Activated naive CD8-positive, alpha-beta T cell treated with anti-CD3 and anti-CD28 coated beads, Interleukin-2, amount 50 U/mL, for 16 hours (primary cell): ENCODE measurements around the gene ZNF571.

Experiments used
- DNase-seq: peaks from one replicate; pipeline ENCODE4 v3.0.0-alpha.2; 2020; ENCODE audit warnings: low read depth, low spot score

Gene ZNF571

GRCh38 chr19:37594304-37594981 lies at the start of gene ZNF571, which contains the start of gene ZNF540:
TSS of gene ZNF571 (minus strand) at chr19:37594792. CDS start at chr19:37586676, 8,116 bp downstream.
TSS of gene ZNF540 (plus strand) at chr19:37594876. CDS start at chr19:37598448, 3,572 bp downstream.
- peak; percentile 87 for DNase-seq

- DNase-seq = no peak
Measured at GRCh38 chr19:37635076-37636056, 40.8 kb upstream of the ZNF571 start.

- DNase-seq = no peak
Measured at GRCh38 chr19:37594982-37595382, 390 bp upstream of the ZNF571 start.

- DNase-seq = no peak
Measured at GRCh38 chr19:37593996-37594303, 642 bp downstream of the ZNF571 start.

- no peak for DNase-seq
Measured at GRCh38 chr19:37583340-37583739, 11.3 kb downstream of the ZNF571 start.

- no peak for DNase-seq
Measured at GRCh38 chr19:37572203-37572602, 22.4 kb downstream of the ZNF571 start.

- no peak for DNase-seq
Measured at GRCh38 chr19:37565370-37565669, 29.3 kb downstream of the ZNF571 start.

- no peak for DNase-seq
Measured at GRCh38 chr19:37564624-37565369, 29.8 kb downstream of the ZNF571 start.

- no peak for DNase-seq
Measured at GRCh38 chr19:37563518-37563917, 31.1 kb downstream of the ZNF571 start.

- DNase-seq = no peak
Measured at GRCh38 chr19:37551129-37551993, 43.2 kb downstream of the ZNF571 start.

- no peak for DNase-seq
Measured at GRCh38 chr19:37537391-37537947, 57.1 kb downstream of the ZNF571 start.

GRCh38 chr19:37519890-37520289 lies 74.7 kb downstream of the ZNF571 start:
- DNase-seq = no peak
